ENCODE results near the gene ZCCHC12. TPM values are rescaled to one million over a fixed set of nuclear protein-coding genes. Genes with fewer than 3 reads are reported as not detected.

The ZCCHC12 gene
- total RNA-seq, 1 experiment from 2014 or later, result 0.87 TPM

DNA sequence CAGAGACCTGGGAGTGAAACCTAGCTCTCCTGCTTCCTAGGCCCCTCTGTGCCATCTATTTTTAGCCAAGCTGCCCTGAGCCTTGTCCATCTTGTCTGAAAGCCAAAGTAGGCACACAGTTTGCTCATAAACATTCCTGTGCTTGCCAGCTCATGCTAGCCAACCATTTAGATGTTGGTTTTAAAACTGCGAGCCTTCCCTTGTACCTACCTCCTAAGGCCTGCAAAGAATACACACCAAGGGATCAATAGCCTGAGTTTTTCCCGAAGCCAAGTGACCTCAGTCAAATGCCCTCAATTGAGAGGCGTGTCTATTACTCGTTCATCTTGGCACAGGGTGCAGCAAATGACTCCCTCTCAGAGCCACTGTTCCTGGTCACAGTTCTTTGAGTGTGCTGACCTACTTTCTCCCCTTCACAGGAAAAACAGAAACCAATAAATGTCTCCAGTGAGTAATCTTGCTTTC, 48.5 kb downstream of the ZCCHC12 start (continued):
- no peak for TF ChIP-seq PRDM15 (CRISPR knock-in tag; IDR thresholded peaks at IDR 0.05)
- TF ChIP-seq TEAD4 (CRISPR knock-in tag; IDR thresholded peaks at IDR 0.05), result no peak
- TF ChIP-seq, protein P1, sequence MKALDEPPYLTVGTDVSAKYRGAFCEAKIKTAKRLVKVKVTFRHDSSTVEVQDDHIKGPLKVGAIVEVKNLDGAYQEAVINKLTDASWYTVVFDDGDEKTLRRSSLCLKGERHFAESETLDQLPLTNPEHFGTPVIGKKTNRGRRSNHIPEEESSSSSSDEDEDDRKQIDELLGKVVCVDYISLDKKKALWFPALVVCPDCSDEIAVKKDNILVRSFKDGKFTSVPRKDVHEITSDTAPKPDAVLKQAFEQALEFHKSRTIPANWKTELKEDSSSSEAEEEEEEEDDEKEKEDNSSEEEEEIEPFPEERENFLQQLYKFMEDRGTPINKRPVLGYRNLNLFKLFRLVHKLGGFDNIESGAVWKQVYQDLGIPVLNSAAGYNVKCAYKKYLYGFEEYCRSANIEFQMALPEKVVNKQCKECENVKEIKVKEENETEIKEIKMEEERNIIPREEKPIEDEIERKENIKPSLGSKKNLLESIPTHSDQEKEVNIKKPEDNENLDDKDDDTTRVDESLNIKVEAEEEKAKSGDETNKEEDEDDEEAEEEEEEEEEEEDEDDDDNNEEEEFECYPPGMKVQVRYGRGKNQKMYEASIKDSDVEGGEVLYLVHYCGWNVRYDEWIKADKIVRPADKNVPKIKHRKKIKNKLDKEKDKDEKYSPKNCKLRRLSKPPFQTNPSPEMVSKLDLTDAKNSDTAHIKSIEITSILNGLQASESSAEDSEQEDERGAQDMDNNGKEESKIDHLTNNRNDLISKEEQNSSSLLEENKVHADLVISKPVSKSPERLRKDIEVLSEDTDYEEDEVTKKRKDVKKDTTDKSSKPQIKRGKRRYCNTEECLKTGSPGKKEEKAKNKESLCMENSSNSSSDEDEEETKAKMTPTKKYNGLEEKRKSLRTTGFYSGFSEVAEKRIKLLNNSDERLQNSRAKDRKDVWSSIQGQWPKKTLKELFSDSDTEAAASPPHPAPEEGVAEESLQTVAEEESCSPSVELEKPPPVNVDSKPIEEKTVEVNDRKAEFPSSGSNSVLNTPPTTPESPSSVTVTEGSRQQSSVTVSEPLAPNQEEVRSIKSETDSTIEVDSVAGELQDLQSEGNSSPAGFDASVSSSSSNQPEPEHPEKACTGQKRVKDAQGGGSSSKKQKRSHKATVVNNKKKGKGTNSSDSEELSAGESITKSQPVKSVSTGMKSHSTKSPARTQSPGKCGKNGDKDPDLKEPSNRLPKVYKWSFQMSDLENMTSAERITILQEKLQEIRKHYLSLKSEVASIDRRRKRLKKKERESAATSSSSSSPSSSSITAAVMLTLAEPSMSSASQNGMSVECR (CRISPR knock-in tag; IDR thresholded peaks at IDR 0.05; ENCODE audit: borderline replicate concordance), result no peak
- TF ChIP-seq MYBL2 (CRISPR knock-in tag; IDR thresholded peaks at IDR 0.05), result no peak
- TF ChIP-seq ZNF423 (CRISPR knock-in tag; IDR thresholded peaks at IDR 0.05), result no peak

Other genes starting within 250 kb of the ZCCHC12 start
- 10.5 to 11.1 TPM (median 10.8 TPM) in 3 replicates for gene IL13RA1, start 96.2 kb upstream of the ZCCHC12 start, total RNA-seq (2021)
- gene LONRF3, start 150.8 kb downstream of the ZCCHC12 start, total RNA-seq (2021), result 0.09 to 0.18 TPM in 2 of 3 replicates, not detected in the other
- gene CT47C1, start 249.2 kb downstream of the ZCCHC12 start, total RNA-seq (2021), result not detected in 3 replicates

All from WTC11 (cell line).